ENCODE measurements around the gene GRK5.

DNA sequence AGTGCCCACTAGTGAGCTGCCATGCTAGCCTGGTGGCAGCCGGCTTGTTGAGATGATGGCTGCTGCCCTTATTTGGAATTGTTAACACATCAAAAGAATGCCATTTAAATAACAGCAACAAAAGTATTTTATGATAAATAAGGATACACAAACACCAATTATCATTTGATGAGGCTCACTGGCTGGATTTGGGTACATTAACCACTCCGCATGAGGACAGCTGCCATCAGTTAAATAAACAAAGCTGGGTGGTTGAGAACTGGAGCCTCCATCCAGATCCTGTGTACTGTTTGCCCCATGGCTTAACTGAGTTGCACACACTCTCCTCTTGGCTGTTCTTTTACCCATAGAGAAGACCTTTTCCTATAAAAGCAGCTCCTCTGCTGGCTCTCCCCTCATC lies 231.3 kb downstream of the GRK5 start:
- TF ChIP-seq, protein P1, sequence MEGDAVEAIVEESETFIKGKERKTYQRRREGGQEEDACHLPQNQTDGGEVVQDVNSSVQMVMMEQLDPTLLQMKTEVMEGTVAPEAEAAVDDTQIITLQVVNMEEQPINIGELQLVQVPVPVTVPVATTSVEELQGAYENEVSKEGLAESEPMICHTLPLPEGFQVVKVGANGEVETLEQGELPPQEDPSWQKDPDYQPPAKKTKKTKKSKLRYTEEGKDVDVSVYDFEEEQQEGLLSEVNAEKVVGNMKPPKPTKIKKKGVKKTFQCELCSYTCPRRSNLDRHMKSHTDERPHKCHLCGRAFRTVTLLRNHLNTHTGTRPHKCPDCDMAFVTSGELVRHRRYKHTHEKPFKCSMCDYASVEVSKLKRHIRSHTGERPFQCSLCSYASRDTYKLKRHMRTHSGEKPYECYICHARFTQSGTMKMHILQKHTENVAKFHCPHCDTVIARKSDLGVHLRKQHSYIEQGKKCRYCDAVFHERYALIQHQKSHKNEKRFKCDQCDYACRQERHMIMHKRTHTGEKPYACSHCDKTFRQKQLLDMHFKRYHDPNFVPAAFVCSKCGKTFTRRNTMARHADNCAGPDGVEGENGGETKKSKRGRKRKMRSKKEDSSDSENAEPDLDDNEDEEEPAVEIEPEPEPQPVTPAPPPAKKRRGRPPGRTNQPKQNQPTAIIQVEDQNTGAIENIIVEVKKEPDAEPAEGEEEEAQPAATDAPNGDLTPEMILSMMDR (IDR thresholded peaks at IDR 0.05), result no peak
- TF ChIP-seq POLR2A (IDR thresholded peaks at IDR 0.05), result no peak
